ENCODE measurements around the gene ELF2. TPM values are rescaled to one million over a fixed set of nuclear protein-coding genes. Genes with fewer than 3 reads are reported as not detected.
"Not testable (repeated sequence)": the region's sequence is repeated elsewhere in the genome, so short reads cannot be mapped to it uniquely, and the experiment has no call there.

ELF2 gene
- total and polyA plus RNA-seq, 8 donors: 9.0 to 31.6 (median 18.7) TPM

- no peak for FAIRE-seq
- Histone ChIP-seq H3K36me3 (no peaks in the 10 kb centered on the region), H3K27ac (no peak overlapping the region), H3K4me1 (peaks cover 0 to under 1% (median 0%) of the 10 kb centered on the region in 3 donors), H3K27me3 (no peaks in the 10 kb centered on the region), H3K4me3 (no peak overlapping the region), H3K9me3 (no peaks in the 10 kb centered on the region)
- WGBS, 2 donors: 83 to 90% methylated on average over 4 of the region's 4 CpGs
- intact Hi-C loops (cut with DNase I): no loop called here
- no peak for TF ChIP-seq CTCF (IDR thresholded peaks at IDR 0.05)
- DNase-seq: no peak
- no peak for ATAC-seq
Observed at GRCh38 chr4:139219450-139220055, 42.5 kb upstream of the ELF2 start.

- no peaks in the 10 kb centered on the region for H3K9me3 ChIP-seq
- H3K27ac ChIP-seq: no peak overlapping the region
- no peak for FAIRE-seq
- H3K27me3 ChIP-seq: no peaks in the 10 kb centered on the region
- peaks cover 0 to 7% (median 0%) of the 10 kb centered on the region in 3 donors for H3K4me1 ChIP-seq
- no peak overlapping the region for H3K4me3 ChIP-seq
- intact Hi-C loops (cut with DNase I): no loop called here
- TF ChIP-seq CTCF (IDR thresholded peaks at IDR 0.05): no peak
- WGBS, 2 donors: 27 to 31% methylated on average over 7 of the region's 7 CpGs
- no peaks in the 10 kb centered on the region for H3K36me3 ChIP-seq
- DNase-seq: peak in 4 of 6 donors; percentile 29 to 72 (median 40)
- ATAC-seq: peak; percentile 79 to 97 (median 96)
Observed at GRCh38 chr4:139214039-139214534, 37.1 kb upstream of the ELF2 start.

- ATAC-seq; H3K27me3 ChIP-seq; H3K4me1 ChIP-seq; H3K36me3 ChIP-seq; DNase-seq; intact Hi-C loops (cut with DNase I); H3K9me3 ChIP-seq; H3K4me3 ChIP-seq; FAIRE-seq; H3K27ac ChIP-seq: not testable (repeated sequence)
- WGBS, 2 donors: 90 to 95% methylated on average over 10 of the region's 10 CpGs
Observed at GRCh38 chr4:139213633-139214032, 36.6 kb upstream of the ELF2 start.

GRCh38 chr4:139212900-139213299 lies 35.9 kb upstream of the ELF2 start:
- H3K9me3 ChIP-seq: no peaks in the 10 kb centered on the region
- ATAC-seq (no peak), FAIRE-seq (no peak), DNase-seq (no peak)
- no peak for TF ChIP-seq CTCF (IDR thresholded peaks at IDR 0.05)
- no peak overlapping the region for H3K27ac ChIP-seq
- H3K4me3 ChIP-seq: no peak overlapping the region
- 92 to 94% methylated on average over 3 of the region's 3 CpGs for WGBS, 2 donors
- H3K4me1 ChIP-seq: peaks cover 0 to 7% (median 0%) of the 10 kb centered on the region in 3 donors
- intact Hi-C loops (cut with DNase I): no loop called here
- no peaks in the 10 kb centered on the region for H3K36me3 ChIP-seq
- H3K27me3 ChIP-seq: no peaks in the 10 kb centered on the region

GRCh38 chr4:139210486-139210885 lies 33.5 kb upstream of the ELF2 start:
- WGBS, 2 donors: 79 to 92% methylated on average over 1 of the region's 1 CpG

More at GRCh38 chr4:139210486-139210885, 33.5 kb upstream of the ELF2 start:
- H3K9me3 ChIP-seq: no peaks in the 10 kb centered on the region
- H3K4me3 ChIP-seq: no peak overlapping the region
- peaks cover 0 to 7% (median 0%) of the 10 kb centered on the region in 3 donors for H3K4me1 ChIP-seq
- no peaks in the 10 kb centered on the region for H3K36me3 ChIP-seq
- no peak overlapping the region for H3K27ac ChIP-seq
- FAIRE-seq: no peak
- DNase-seq: no peak
- TF ChIP-seq CTCF (IDR thresholded peaks at IDR 0.05): no peak
- ATAC-seq: no peak
- H3K27me3 ChIP-seq: no peaks in the 10 kb centered on the region
- intact Hi-C loops (cut with DNase I): no loop called here
